Measurements from ENCODE around the gene DPEP3.

Gene DPEP3

GRCh38 chr16:67932462-67932840, 47.8 kb downstream of the DPEP3 start:
- H2AFZ ChIP-seq (ENCODE audit: low read depth) = no peak overlapping the region
- no peaks in the 10 kb centered on the region for H3K36me3 ChIP-seq (ENCODE audit: insufficient read depth)
- no peaks in the 10 kb centered on the region for H4K20me1 ChIP-seq (ENCODE audit: insufficient read depth)
- no peak overlapping the region for H3K4me2 ChIP-seq
- no peaks in the 10 kb centered on the region for H3K27me3 ChIP-seq (ENCODE audit: insufficient read depth, low read depth)
- no peak overlapping the region for H3K9ac ChIP-seq
- H3K79me2 ChIP-seq (ENCODE audit: insufficient read depth, low read depth) = peaks cover 12% of the 10 kb centered on the region; the same call in 1 of the 2 replicates
- peaks cover 13% of the 10 kb centered on the region for H3K4me1 ChIP-seq (ENCODE audit: low read depth, poor library complexity, severe bottlenecking)
- no peak overlapping the region for H3K4me3 ChIP-seq (IDR thresholded peaks at IDR 0.05; ENCODE audit: insufficient read depth, low read depth, low read length)
- no peak overlapping the region; the same call in 1 of the 2 replicates for H3K27ac ChIP-seq
- no peak for TF ChIP-seq CTCF (conservative IDR thresholded peaks at IDR 0.05; ENCODE audit: low read depth, low read length)

- no peak for TF ChIP-seq CTCF (conservative IDR thresholded peaks at IDR 0.05; ENCODE audit: low read depth, low read length)
- no peak within 1 kb of the TSS for H3K4me3 ChIP-seq (IDR thresholded peaks at IDR 0.05; ENCODE audit: insufficient read depth, low read depth, low read length)
- no peaks in the 10 kb centered on the region for H3K36me3 ChIP-seq (ENCODE audit: insufficient read depth)
- H3K79me2 ChIP-seq (ENCODE audit: insufficient read depth, low read depth) = peaks cover 12% of the 10 kb centered on the region; the same call in 1 of the 2 replicates
- H3K27me3 ChIP-seq (ENCODE audit: insufficient read depth, low read depth) = no peaks in the 10 kb centered on the region
- no peak within 1 kb of the TSS for H3K4me2 ChIP-seq
- H3K9ac ChIP-seq = no peak within 1 kb of the TSS
- H3K4me1 ChIP-seq (ENCODE audit: low read depth, poor library complexity, severe bottlenecking) = peaks cover 7% of the 10 kb centered on the region
- no peaks in the 10 kb centered on the region for H4K20me1 ChIP-seq (ENCODE audit: insufficient read depth)
- no peak within 1 kb of the TSS for H2AFZ ChIP-seq (ENCODE audit: low read depth)
- no peak within 1 kb of the TSS; the same call in 1 of the 2 replicates for H3K27ac ChIP-seq
These were observed 48.4 kb downstream of the DPEP3 start, which contains the start of gene CTRL for GRCh38 chr16:67931712-67932461. Gene CTRL (minus strand): TSS chr16:67931862. CDS start chr16:67931852, 10 bp downstream.

GRCh38 chr16:67930678-67931211, 49.6 kb downstream of the DPEP3 start:
- Histone ChIP-seq H3K4me2 (no peak overlapping the region), H4K20me1 (ENCODE audit: insufficient read depth) (no peaks in the 10 kb centered on the region), H3K9ac (no peak overlapping the region), H3K4me3 (IDR thresholded peaks at IDR 0.05; ENCODE audit: insufficient read depth, low read depth, low read length) (no peak overlapping the region), H3K4me1 (ENCODE audit: low read depth, poor library complexity, severe bottlenecking) (peaks cover 7% of the 10 kb centered on the region), H2AFZ (ENCODE audit: low read depth) (no peak overlapping the region), H3K36me3 (ENCODE audit: insufficient read depth) (no peaks in the 10 kb centered on the region), H3K27ac (no peak overlapping the region), H3K27me3 (ENCODE audit: insufficient read depth, low read depth) (no peaks in the 10 kb centered on the region), H3K79me2 (ENCODE audit: insufficient read depth, low read depth) (peaks cover 5% of the 10 kb centered on the region; the same call in 1 of the 2 replicates)
- TF ChIP-seq CTCF (conservative IDR thresholded peaks at IDR 0.05; ENCODE audit: low read depth, low read length) = no peak

GRCh38 chr16:67930191-67930590, 50.1 kb downstream of the DPEP3 start:
- H3K79me2 ChIP-seq (ENCODE audit: insufficient read depth, low read depth) = peaks cover 3% of the 10 kb centered on the region; the same call in 1 of the 2 replicates
- H3K4me1 ChIP-seq (ENCODE audit: low read depth, poor library complexity, severe bottlenecking) = peaks cover 3% of the 10 kb centered on the region
- H3K4me2 ChIP-seq = no peak overlapping the region
- TF ChIP-seq CTCF (conservative IDR thresholded peaks at IDR 0.05; ENCODE audit: low read depth, low read length) = no peak
- H3K9ac ChIP-seq = no peak overlapping the region
- H2AFZ ChIP-seq (ENCODE audit: low read depth) = no peak overlapping the region
- H3K4me3 ChIP-seq (IDR thresholded peaks at IDR 0.05; ENCODE audit: insufficient read depth, low read depth, low read length) = no peak overlapping the region
- H3K27ac ChIP-seq = no peak overlapping the region
- no peaks in the 10 kb centered on the region for H4K20me1 ChIP-seq (ENCODE audit: insufficient read depth)
- H3K27me3 ChIP-seq (ENCODE audit: insufficient read depth, low read depth) = no peaks in the 10 kb centered on the region
- H3K36me3 ChIP-seq (ENCODE audit: insufficient read depth) = no peaks in the 10 kb centered on the region

All from KMS-11 (cell line).